B cell (primary cell): ENCODE measurements around the gene ZMPSTE24. TPM values are rescaled to one million over a fixed set of nuclear protein-coding genes. Genes with fewer than 3 reads are reported as not detected.

Experiments used
- ATAC-seq: fragments of 200-7000 bp; cut with Tn5 transposase; one replicate; pipeline ENCODE4 v1.10.0; 2021; ENCODE audit warnings: low read depth, mild to moderate bottlenecking, moderate number of reproducible peaks, moderate library complexity
- CTCF ChIA-PET: fragments of 350-600 bp; sonication (Branson Sonifier 250); formaldehyde crosslinking; loops from one replicate; lab custom pipeline; 2021; ENCODE audit warnings: antibody characterized with exemption, inconsistent platforms; lab: Charles Lee
- POLR2A ChIA-PET: fragments of 350-600 bp; sonication (Branson Sonifier 250); formaldehyde crosslinking; loops from one replicate; lab custom pipeline; 2021; ENCODE audit warnings: antibody characterized with exemption; lab: Charles Lee
- DNase-seq: peaks from one replicate; pipeline ENCODE4 v3.0.0; 2013
- H2AFZ ChIP-seq: 2 replicates; pipeline ENCODE4 v1.6.1; 2012; ENCODE audit warnings: mild to moderate bottlenecking, low read depth, low read length; ENCODE audit not compliant: insufficient read depth, poor library complexity, severe bottlenecking
- H3K27ac ChIP-seq, 2 donors: 1 replicate in 1 of 2; 2 replicates in 1 of 2; pipeline ENCODE4 v1.5.1; 2012 to 2013; ENCODE audit warnings: low read length in 2 of 2, mild to moderate bottlenecking in 2 of 2, moderate library complexity in 1 of 2
- H3K27me3 ChIP-seq, 4 experiments: fragments of 200-600 bp in 1 of 4; sonication (generic) in 1 of 4; replicated peaks in 1 of 4; 1 replicate in 2 of 4; 2 replicates in 2 of 4; pipeline versions ENCODE4 v1.6.1 to v1.7.0; 2013 to 2016; ENCODE audit warnings: low read length in 3 of 4, mild to moderate bottlenecking in 2 of 4, mixed read lengths in 1 of 4, moderate library complexity in 1 of 4; ENCODE audit not compliant: insufficient read depth in 4 of 4, control insufficient read depth in 3 of 4; ENCODE audit errors: control extremely low read depth in 1 of 4
- H3K36me3 ChIP-seq, 2 experiments: replicated peaks in 1 of 2; 1 replicate in 1 of 2; 2 replicates in 1 of 2; pipeline versions ENCODE4 v1.6.1 to v1.7.1; 2013; ENCODE audit warnings: low read length in 1 of 2; ENCODE audit not compliant: insufficient read depth in 2 of 2, control insufficient read depth in 1 of 2; ENCODE audit errors: control extremely low read depth in 1 of 2, extremely low read depth in 1 of 2
- H3K4me1 ChIP-seq, 2 donors: fragments of 200-600 bp in 1 of 2; sonication (generic) in 1 of 2; 1 replicate in 1 of 2; 2 replicates in 1 of 2; pipeline versions ENCODE4 v1.5.1 to v1.6.1; 2013 to 2017; ENCODE audit warnings: low read length in 2 of 2; ENCODE audit not compliant: control insufficient read depth in 2 of 2, insufficient read depth in 2 of 2
- H3K4me2 ChIP-seq: replicated peaks from 2 replicates; pipeline ENCODE3; 2012; ENCODE audit warnings: mild to moderate bottlenecking, low read depth, low read length; ENCODE audit not compliant: poor library complexity, severe bottlenecking
- H3K4me3 ChIP-seq, 5 experiments: fragments of 200-600 bp in 1 of 5; sonication (generic) in 1 of 5; 1 replicate in 3 of 5; 2 replicates in 2 of 5; pipeline versions ENCODE4 v1.5.1 to v1.7.0; 2011 to 2016; ENCODE audit warnings: low read length in 4 of 5, mild to moderate bottlenecking in 4 of 5, low read depth in 2 of 5, control low read depth in 1 of 5, moderate library complexity in 1 of 5; ENCODE audit not compliant: insufficient read depth in 1 of 5; ENCODE audit errors: control extremely low read depth in 1 of 5, extremely low read depth in 1 of 5
- H3K79me2 ChIP-seq: fragments of 200-600 bp; sonication (generic); one replicate; pipeline ENCODE4 v1.6.0; 2016; ENCODE audit warnings: low read length; ENCODE audit not compliant: control insufficient read depth, insufficient read depth
- H3K9ac ChIP-seq: fragments of 200-600 bp; sonication (generic); 2 replicates; pipeline ENCODE4 v1.6.1; 2017; ENCODE audit warnings: mild to moderate bottlenecking, low read length, moderate library complexity
- H3K9me3 ChIP-seq, 3 donors: one replicate each; pipeline versions ENCODE4 v1.6.1 to v1.7.1; 2013; ENCODE audit warnings: low read length in 2 of 3; ENCODE audit not compliant: control insufficient read depth in 2 of 3, insufficient read depth in 1 of 3; ENCODE audit errors: control extremely low read depth in 1 of 3
- H4K20me1 ChIP-seq: 2 replicates; pipeline ENCODE4 v1.6.0; 2012; ENCODE audit warnings: mild to moderate bottlenecking, low read length; ENCODE audit not compliant: insufficient read depth, control insufficient read depth, poor library complexity, severe bottlenecking
- H3K27ac Mint-ChIP-seq: one replicate; pipeline ENCODE4 v1.8.0; 2021; ENCODE audit warnings: mixed read lengths
- H3K27me3 Mint-ChIP-seq: one replicate; pipeline ENCODE4 v1.8.0; 2021; ENCODE audit warnings: mixed read lengths
- H3K4me1 Mint-ChIP-seq: one replicate; pipeline ENCODE4 v1.8.0; 2021; ENCODE audit warnings: mixed read lengths
- H3K4me3 Mint-ChIP-seq: one replicate; pipeline ENCODE4 v1.8.0; 2021; ENCODE audit warnings: mixed read lengths
- H3K9me3 Mint-ChIP-seq: one replicate; pipeline ENCODE4 v1.8.0; 2022; ENCODE audit warnings: mixed read lengths; ENCODE audit not compliant: insufficient read depth
- CTCF ChIP-seq: fragments of 200-600 bp; IDR thresholded peaks from one replicate; pipeline ENCODE4 v1.8.0; 2022; ENCODE audit warnings: antibody characterized with exemption, mild to moderate bottlenecking
- EZH2 ChIP-seq: IDR thresholded peaks from 2 replicates; pipeline ENCODE4 v1.6.1; 2012; ENCODE audit warnings: borderline replicate concordance, low read depth, mild to moderate bottlenecking, moderate library complexity, low read length; ENCODE audit not compliant: insufficient read depth, poor library complexity, severe bottlenecking
- WGBS: methylation state at CpG from one replicate; pipeline ENCODE4 v1.1.5; 2013; ENCODE audit warnings: missing lambda C conversion rate; ENCODE audit not compliant: insufficient coverage; 5-methylcytosine and 5-hydroxymethylcytosine counted together
- intact Hi-C: fragments of 100-400 bp; cut with micrococcal nuclease; formaldehyde crosslinking; loops from one replicate; pipeline ENCODE4 v1.10.0; 2022
- polyA plus RNA-seq: library from polyadenylated mRNA; depleted of rRNA; stranded (reverse); fragments of >200 nt; gene quantifications from 2 replicates; pipeline ENCODE4 v1.2.3, GENCODE V29; 2012
- total RNA-seq, 2 donors: library from RNA; stranded (reverse); fragments of 120-200 nt in 1 of 2; gene quantifications; 1 replicate in 1 of 2; 2 replicates in 1 of 2; pipeline versions ENCODE4 v1.2.3 to v1.2.4, GENCODE V29; 2013 to 2022

The ZMPSTE24 gene
- total and polyA plus RNA-seq, 2 donors (not counting 1 experiment from before 2014, with no cell fraction given), result 3.5 to 18.5 TPM

- no peak overlapping the region for H3K27ac Mint-ChIP-seq
- intact Hi-C loops, result no loop called here
- POLR2A ChIA-PET, result no interaction called here
- 96% methylated on average over 2 of the region's 2 CpGs for WGBS
- ATAC-seq, result no peak
- Histone ChIP-seq H3K27me3 (no peaks in the 10 kb centered on the region), H3K36me3 (no peaks in the 10 kb centered on the region), H3K4me3 (no peak overlapping the region), H3K4me1 (no peaks in the 10 kb centered on the region), H3K27ac (no peak overlapping the region), H3K9ac (no peak overlapping the region), H2AFZ (no peak overlapping the region), H3K9me3 (no peaks in the 10 kb centered on the region), H4K20me1 (no peaks in the 10 kb centered on the region), H3K79me2 (no peaks in the 10 kb centered on the region), H3K4me2 (no peak overlapping the region)
- no peak for DNase-seq
- H3K4me1 Mint-ChIP-seq, result peaks cover 4% of the 10 kb centered on the region
- H3K9me3 Mint-ChIP-seq, result no peaks in the 10 kb centered on the region
- TF ChIP-seq CTCF, result no peak
- H3K4me3 Mint-ChIP-seq, result no peak overlapping the region
- no peaks in the 10 kb centered on the region for H3K27me3 Mint-ChIP-seq
- CTCF ChIA-PET, result no interaction called here
These were observed 47.8 kb downstream of the ZMPSTE24 start for GRCh38 chr1:40305871-40306270.

GRCh38 chr1:40306296-40306695 lies 48.3 kb downstream of the ZMPSTE24 start:
- no peaks in the 10 kb centered on the region for H4K20me1 ChIP-seq
- H2AFZ ChIP-seq, result no peak overlapping the region
- Mint-ChIP-seq H3K9me3 (no peaks in the 10 kb centered on the region), H3K4me1 (peaks cover 4% of the 10 kb centered on the region), H3K27ac (no peak overlapping the region), H3K4me3 (no peak overlapping the region), H3K27me3 (no peaks in the 10 kb centered on the region)
- H3K36me3 ChIP-seq, result no peaks in the 10 kb centered on the region
- no peak for ATAC-seq
- no peaks in the 10 kb centered on the region for H3K27me3 ChIP-seq
- H3K4me2 ChIP-seq, result no peak overlapping the region
- no peaks in the 10 kb centered on the region for H3K4me1 ChIP-seq
- no peak overlapping the region for H3K27ac ChIP-seq
- 92% methylated on average over 4 of the region's 4 CpGs for WGBS
- no peak overlapping the region for H3K4me3 ChIP-seq
- no peak overlapping the region for H3K9ac ChIP-seq
- no peak for DNase-seq
- TF ChIP-seq EZH2, result no peak
- TF ChIP-seq CTCF, result no peak
- POLR2A ChIA-PET, result no interaction called here
- no peaks in the 10 kb centered on the region for H3K79me2 ChIP-seq
- intact Hi-C loops, result no loop called here
- CTCF ChIA-PET, result no interaction called here
- no peaks in the 10 kb centered on the region for H3K9me3 ChIP-seq
